ENCODE measurements around the gene ABCB4. TPM values are rescaled to one million over a fixed set of nuclear protein-coding genes. Genes with fewer than 3 reads are reported as not detected.

Gene ABCB4
- total RNA-seq, 1 experiment from 2014 or later, result not detected

DNA sequence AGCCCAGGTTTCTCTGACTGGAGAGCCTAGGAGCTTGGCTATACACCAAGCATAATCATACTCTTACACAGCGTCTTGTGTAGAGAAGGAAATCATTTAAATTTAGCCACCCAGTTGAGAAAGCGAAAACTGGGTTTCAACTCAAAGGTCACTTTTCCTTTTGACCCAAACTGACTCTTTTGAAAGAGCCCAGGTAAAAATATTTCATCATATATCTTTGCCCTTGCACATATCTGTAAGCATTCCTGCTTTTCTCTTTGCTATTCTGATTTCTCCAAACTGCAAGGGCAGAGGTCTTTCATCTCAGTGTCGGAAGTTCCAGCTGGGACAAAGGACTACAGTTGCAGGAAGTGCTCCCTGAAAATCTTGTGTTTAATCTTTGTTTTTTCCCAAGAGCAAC lies 22.0 kb upstream of the ABCB4 start:
- Histone ChIP-seq H3K27me3 (ENCODE audit: insufficient read depth, low read length) (no peaks in the 10 kb centered on the region), H4K20me1 (ENCODE audit: insufficient read depth) (no peaks in the 10 kb centered on the region), H3K4me2 (ENCODE audit: low read length) (no peak overlapping the region), H3K4me1 (ENCODE audit: control insufficient read depth in 1 of 2, insufficient read depth in 2 of 2, low read length in 2 of 2) (no peaks in the 10 kb centered on the region), H3K36me3 (ENCODE audit: control insufficient read depth in 1 of 2, insufficient read depth in 2 of 2, low read length in 2 of 2) (no peaks in the 10 kb centered on the region), H2AFZ (ENCODE audit: low read depth, low read length, poor library complexity, severe bottlenecking) (no peak overlapping the region), H3K9me3 (ENCODE audit: control insufficient read depth in 1 of 2, insufficient read depth in 1 of 2, low read depth in 1 of 2, low read length in 2 of 2) (no peaks in the 10 kb centered on the region), H3K79me2 (ENCODE audit: insufficient read depth, low read length) (no peaks in the 10 kb centered on the region), H3K9me2 (ENCODE audit: insufficient read depth) (no peaks in the 10 kb centered on the region), H3K27ac (ENCODE audit: low read depth, low read length) (no peak overlapping the region), H3K4me3 (replicated peaks in 1 of 2; ENCODE audit: low read depth in 1 of 2, low read length in 2 of 2) (no peak overlapping the region), H3K9ac (ENCODE audit: low read length) (no peak overlapping the region)
- no peak for DNase-seq (ENCODE audit: low read depth, low spot score)
- CTCF ChIA-PET, result no interaction called here
- TF ChIP-seq EZH2 (IDR thresholded peaks at IDR 0.05), result no peak
- no peak for TF ChIP-seq ELF1 (IDR thresholded peaks at IDR 0.05; ENCODE audit: borderline replicate concordance, low read depth)
- TF ChIP-seq JUND (IDR thresholded peaks at IDR 0.05), result no peak
- no peak for TF ChIP-seq SRF (IDR thresholded peaks at IDR 0.05; ENCODE audit: low read depth)
- TF ChIP-seq MAX (IDR thresholded peaks at IDR 0.05), result no peak
- no peak for TF ChIP-seq EZH2phosphoT487 (IDR thresholded peaks at IDR 0.05; ENCODE audit: borderline replicate concordance)
- TF ChIP-seq FOSL1 (IDR thresholded peaks at IDR 0.05; ENCODE audit: low read depth), result no peak
- TF ChIP-seq CEBPB (IDR thresholded peaks at IDR 0.05; ENCODE audit: low read depth), result no peak
- no peak for TF ChIP-seq CTCF (IDR thresholded peaks at IDR 0.05 in 2 of 3, conservative IDR thresholded peaks at IDR 0.05 in 1 of 3; ENCODE audit: borderline replicate concordance in 1 of 3, insufficient read depth in 1 of 3, low read depth in 2 of 3, low read length in 2 of 3)
- no peak for TF ChIP-seq EGR1 (IDR thresholded peaks at IDR 0.05; ENCODE audit: low read depth)
- no peak for TF ChIP-seq YY1 (IDR thresholded peaks at IDR 0.05; ENCODE audit: extremely low read depth, insufficient replicate concordance, low read depth, low read length)
- no peak for TF ChIP-seq POLR2A (IDR thresholded peaks at IDR 0.05; ENCODE audit: borderline replicate concordance, extremely low read depth, insufficient read depth, insufficient read length)
- no peak for TF ChIP-seq REST (IDR thresholded peaks at IDR 0.05; ENCODE audit: low read depth)
- no peak for TF ChIP-seq ZNF274 (IDR thresholded peaks at IDR 0.05; ENCODE audit: low read depth, low read length)
- TF ChIP-seq CBX3 (IDR thresholded peaks at IDR 0.05; ENCODE audit: low read depth), result no peak
- TF ChIP-seq ZFX (IDR thresholded peaks at IDR 0.05), result no peak
- no peak for TF ChIP-seq TCF7L2 (IDR thresholded peaks at IDR 0.05; ENCODE audit: borderline replicate concordance, extremely low read depth, insufficient read depth, insufficient read length)
- no peak for ATAC-seq
- RAD21 ChIA-PET (ENCODE audit: low non-redundant PET in 1 of 2, low total read pairs in 2 of 2, uncharacterized antibody in 2 of 2, unreplicated experiment in 2 of 2), result no interaction called here
- POLR2A ChIA-PET, result no interaction called here
- no TSS peak for BruUV-seq (replicated peaks)
- intact Hi-C loops (cut with micrococcal nuclease), result no loop called here

Data from HCT116 (cell line).